Activated naive CD4-positive, alpha-beta T cell (primary cell): Measurements from ENCODE around the gene AK5.
A peak's percentile ranks its signal among the peaks of the same experiment; 100 is the strongest.
"Not testable (repeated sequence)": the region's sequence is repeated elsewhere in the genome, so short reads cannot be mapped to it uniquely, and the experiment has no call there.

Experiments used
- DNase-seq, 4 experiments: peaks; one replicate each; lab custom pipeline; 2025; lab: John Stamatoyannopoulos, UW

Gene AK5

DNA sequence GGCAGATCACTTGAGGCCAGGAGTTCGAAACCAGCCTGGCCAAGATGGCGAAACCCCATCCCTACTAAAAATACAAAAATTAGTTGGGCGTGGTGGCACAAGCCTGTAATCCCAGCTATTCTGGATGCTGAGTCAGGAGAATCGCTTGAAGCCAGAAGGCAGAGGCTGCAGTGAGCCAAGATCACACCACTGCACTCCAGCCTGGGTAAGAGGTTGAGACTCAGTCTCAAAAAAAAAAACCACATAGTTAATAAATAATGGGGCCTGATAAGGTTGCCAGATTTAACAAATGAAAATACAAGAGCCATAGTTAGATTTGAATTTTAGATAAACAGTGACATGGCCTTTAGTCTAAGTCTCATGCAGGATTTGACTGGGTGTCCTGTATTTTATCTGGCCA lies 225.0 kb downstream of the AK5 start:
- no peak for DNase-seq

GRCh38 chr1:77509051-77509492 lies 227.3 kb downstream of the AK5 start:
- DNase-seq, result no peak

GRCh38 chr1:77509898-77510297 lies 228.1 kb downstream of the AK5 start:
- no peak for DNase-seq

DNA sequence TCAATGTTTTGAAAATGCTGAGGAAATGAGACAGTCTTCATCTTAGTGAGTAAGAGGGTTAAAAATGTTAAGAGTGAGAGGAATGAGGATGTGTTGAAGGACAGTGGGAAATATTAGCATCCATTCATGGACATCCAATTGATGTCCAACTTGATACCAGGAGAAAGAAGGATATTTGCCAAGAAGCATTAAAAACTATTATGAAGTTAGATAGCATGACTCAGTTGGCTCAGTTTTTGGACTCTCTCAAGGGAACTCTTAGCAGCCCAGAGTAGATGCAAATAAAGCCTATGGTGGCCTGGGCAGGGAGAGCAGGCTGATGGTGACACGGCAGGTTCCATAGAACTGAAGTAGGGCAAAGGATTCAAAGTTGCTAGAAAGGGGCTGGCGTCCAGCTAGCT lies 229.6 kb downstream of the AK5 start:
- DNase-seq, result no peak

DNA sequence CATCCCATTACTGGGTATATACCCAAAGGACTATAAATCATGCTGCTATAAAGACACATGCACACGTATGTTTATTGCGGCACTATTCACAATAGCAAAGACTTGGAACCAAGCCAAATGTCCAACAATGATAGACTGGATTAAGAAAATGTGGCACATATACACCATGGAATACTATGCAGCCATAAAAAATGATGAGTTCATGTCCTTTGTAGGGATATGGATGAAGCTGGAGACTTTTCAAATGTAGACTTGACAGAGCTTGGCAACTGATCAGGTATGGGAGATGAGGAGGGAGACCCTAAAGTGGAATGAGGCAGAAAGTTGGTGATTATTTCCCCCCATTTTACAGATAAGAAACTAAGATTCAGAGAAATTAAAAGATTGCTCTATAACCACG lies 230.8 kb downstream of the AK5 start:
- DNase-seq, result not testable (repeated sequence)

DNA sequence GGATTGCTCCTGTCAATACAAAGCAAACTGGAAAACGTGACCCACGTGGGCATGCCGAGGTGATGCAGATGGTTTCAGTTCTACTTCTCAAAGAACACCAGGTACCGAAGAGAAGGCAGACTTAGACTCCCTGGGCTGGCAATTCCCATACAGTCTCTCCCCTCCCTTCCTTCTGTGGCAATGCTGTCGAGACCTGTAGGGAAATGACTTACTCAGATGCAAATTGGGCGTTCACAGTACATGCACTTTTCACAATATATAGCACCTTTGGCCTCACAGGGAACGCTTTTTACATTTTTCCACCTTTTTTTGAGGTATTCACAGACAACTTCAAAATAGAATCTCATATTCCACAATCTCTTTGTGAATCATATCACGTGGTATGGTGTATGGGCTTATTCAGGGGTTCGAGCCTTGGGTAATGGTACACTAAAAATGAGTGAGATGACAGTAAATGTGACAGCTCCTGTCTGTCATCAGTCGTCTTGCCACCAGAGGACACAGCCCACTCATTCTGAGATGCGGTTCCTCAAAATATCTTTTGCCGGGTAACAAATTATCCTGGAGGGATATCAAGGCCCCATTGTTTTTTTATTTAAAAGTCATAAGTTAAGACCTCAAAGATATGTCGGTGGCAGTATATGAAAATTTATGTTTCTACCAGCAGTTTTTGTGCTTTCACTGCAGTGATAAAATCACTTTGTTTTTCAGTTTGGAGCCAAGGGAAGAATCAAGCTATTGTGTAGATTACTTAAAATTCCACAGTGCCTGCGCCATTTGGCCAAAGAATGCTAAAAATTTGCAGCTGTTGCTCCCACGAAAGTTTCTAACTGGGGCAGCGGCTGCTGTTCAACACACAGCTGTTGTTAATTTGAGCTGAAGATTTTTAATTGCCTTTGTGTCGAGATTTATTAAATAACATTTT lies 232.3 kb downstream of the AK5 start:
- no peak for DNase-seq

DNA sequence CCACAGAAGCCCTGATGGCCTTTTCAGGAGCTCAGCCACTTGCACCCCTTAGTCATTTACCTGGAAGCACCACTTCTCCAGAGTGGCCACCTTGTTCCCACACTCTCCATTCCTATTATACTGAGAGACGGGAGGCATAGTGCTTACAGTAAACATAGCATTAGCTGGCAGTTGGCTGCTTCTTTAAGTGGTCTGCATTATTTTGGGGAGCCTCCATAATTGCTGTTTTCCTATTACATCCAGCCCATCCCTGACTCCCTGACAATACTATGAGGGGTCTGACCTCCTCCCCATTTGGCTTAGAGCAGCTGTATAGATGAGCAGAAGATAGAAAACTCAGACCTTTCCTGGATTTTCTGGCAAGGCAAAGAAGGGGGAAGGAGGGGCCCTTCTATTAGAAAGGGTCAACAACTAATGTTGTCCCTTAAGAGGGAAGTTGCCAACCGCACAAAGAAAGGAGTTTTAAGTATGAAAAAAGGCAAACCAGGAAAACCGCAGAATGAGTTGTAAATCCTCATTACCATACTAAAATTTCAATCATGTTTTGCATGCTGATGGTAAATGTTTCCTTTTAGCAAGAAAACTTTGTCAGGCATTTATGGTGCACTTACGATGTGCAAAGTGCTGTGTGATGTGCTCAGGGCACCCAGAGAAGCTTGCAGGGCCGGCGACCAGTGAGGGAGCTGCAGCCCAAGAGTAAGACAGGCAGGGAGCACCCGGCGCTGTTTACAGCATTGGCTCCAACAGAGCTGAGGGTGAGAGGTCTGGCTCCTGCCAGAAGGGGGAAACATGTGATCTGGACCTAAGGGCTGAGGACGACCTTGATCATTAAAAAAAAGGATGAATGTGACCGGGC lies 233.3 kb downstream of the AK5 start:
- DNase-seq, result no peak

DNA sequence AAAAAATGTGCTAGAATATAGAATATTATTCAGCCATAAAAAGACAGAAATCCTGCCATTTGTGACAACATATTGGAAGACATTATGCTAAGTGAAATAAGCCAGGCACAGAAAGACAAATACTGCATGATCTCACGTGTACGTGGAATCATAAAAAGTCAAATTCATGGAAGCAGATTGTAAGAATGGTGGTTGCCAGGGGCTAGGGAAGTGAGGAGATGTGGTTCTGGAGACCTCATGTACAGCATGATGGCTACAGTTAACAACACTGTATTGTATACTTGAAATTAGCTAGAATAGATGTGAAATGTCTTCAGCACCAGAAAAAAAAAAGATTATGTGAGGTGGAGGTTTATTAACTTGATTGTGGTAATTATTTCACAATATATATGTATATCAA lies 234.3 kb downstream of the AK5 start:
- no peak for DNase-seq

GRCh38 chr1:77524038-77524437 lies 242.2 kb downstream of the AK5 start:
- no peak for DNase-seq

GRCh38 chr1:77531149-77531548 lies 249.3 kb downstream of the AK5 start:
- DNase-seq, result not testable (repeated sequence)

GRCh38 chr1:77531596-77532280 lies 249.9 kb downstream of the AK5 start:
- DNase-seq, result not testable (repeated sequence)

- no peak for DNase-seq
These were observed 250.8 kb downstream of the AK5 start for GRCh38 chr1:77532641-77533040.

DNA sequence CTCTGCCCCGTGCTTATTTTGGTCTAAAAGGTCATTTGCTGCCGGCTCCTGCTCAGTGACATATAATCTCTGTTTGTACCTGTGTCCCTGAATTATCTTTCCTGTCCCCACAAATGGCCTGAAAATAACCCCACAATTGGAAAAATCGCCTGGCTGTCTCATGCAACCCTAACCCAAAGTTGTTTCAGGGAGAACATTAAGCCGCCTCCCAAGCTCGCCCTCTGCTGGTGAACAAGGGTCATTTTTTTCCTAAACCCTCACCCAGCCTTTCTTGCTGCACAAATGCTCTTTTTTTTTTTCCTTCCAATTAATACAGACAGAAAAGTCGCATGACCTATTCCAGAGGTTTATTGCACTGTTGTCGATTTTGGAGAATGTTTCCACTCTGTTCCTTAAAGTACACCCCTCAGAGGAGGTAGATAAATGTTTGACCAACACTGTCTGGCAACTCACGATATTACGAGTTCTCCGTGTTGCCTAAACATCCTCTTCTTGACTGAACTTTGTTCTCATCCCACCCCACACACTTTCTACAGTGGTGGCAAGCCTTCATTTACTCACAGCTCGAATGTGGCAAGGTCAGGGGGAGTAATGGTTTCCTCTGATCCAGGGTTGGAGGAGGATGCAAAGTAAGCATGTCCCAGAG lies 252.0 kb downstream of the AK5 start:
- peak in 3 of 4 experiments; percentile 5 to 49 (median 23) for DNase-seq

DNA sequence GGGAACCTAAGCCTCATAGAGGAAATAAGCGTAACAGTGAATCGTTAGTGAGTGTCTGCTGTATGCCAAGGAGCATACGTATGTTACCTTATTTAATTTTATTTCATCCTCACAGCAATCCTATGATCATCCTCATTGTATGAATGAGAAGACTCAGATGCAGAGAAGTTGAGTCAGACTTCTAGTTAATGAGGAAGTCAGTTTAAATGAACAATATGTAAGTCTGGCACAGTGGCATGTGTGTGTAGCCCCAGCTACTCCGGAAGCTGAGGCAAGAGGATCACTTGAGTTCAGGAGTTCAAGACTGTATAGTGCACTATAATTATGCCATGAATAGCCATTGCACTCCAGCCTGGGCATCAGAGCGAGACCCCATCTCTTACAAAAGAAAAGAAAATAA lies 252.6 kb downstream of the AK5 start:
- DNase-seq, result no peak

DNA sequence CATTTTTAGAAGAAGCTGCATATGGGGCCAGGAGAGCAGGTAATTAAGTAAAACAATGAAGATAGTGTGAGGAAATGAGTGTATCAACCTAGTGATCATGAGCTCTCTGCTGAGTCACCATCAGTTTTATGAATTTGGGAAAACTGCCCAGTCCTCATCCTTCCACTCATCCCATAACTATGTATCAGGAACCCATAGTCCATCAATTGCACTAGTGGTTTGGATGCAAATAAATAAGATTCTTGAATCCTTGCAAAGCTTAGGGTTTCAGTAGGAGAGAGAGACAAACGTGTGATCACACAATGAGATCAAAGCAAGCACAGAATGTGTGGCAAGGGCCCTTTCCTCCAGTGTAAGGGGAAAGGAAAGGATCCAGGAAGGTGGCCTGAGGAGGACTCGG lies 255.0 kb downstream of the AK5 start:
- DNase-seq, result no peak

DNA sequence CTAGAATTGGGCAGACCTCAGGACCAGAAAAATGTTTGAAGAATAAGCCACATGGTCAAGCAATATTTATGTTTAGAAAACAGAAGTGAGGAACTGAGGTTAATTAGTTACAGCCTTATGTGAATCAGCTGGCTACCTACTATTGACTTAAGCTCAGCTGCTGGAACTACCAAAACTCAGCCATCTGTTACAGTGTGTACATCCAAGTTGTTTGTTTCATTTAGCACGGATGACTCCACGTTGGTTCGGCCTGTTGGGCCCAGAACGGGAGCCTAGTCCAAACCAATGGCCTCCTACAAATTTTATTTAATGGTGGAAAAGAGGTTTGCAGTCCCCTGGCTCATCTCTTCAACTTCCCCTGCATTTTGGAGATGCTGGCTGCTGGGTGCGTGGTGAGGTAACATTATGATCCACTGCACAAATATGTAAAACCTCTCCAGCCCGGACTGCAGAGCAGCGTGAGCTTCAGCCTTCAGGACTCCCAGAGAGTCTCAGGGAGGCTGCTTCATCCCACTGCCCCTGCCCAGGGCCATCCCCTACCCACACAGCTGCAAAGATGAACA lies 257.2 kb downstream of the AK5 start:
- DNase-seq, result no peak

- no peak for DNase-seq
These were observed 257.8 kb downstream of the AK5 start for GRCh38 chr1:77539519-77540142.

GRCh38 chr1:77540501-77541161 lies 258.8 kb downstream of the AK5 start:
- DNase-seq, result no peak

DNA sequence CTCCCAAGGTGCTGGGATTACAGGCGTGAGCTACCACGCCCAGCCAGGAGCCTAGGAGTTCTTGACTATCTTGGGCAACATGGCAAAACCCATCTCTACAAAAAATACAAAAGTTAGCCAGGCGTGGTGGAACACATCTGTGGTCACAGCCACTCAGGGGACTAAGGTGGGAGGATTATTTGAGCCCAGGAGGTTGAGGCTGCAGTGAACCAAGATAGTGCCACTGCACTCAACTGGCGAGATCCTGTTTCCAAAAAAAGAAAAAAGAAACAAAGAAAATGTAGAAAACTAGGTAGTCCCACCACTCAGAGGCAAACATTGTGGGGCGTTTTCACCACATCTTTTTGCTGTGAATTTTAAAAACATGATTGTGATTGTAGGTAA lies 259.3 kb downstream of the AK5 start:
- no peak for DNase-seq

GRCh38 chr1:77542813-77543420 lies 261.1 kb downstream of the AK5 start:
- DNase-seq, result no peak
